ENCODE data around the gene IMPDH2. TPM values are rescaled to one million over a fixed set of nuclear protein-coding genes. Genes with fewer than 3 reads are reported as not detected.

Gene IMPDH2
- total RNA-seq, result 196 and 272 TPM in 2 replicates

DNA sequence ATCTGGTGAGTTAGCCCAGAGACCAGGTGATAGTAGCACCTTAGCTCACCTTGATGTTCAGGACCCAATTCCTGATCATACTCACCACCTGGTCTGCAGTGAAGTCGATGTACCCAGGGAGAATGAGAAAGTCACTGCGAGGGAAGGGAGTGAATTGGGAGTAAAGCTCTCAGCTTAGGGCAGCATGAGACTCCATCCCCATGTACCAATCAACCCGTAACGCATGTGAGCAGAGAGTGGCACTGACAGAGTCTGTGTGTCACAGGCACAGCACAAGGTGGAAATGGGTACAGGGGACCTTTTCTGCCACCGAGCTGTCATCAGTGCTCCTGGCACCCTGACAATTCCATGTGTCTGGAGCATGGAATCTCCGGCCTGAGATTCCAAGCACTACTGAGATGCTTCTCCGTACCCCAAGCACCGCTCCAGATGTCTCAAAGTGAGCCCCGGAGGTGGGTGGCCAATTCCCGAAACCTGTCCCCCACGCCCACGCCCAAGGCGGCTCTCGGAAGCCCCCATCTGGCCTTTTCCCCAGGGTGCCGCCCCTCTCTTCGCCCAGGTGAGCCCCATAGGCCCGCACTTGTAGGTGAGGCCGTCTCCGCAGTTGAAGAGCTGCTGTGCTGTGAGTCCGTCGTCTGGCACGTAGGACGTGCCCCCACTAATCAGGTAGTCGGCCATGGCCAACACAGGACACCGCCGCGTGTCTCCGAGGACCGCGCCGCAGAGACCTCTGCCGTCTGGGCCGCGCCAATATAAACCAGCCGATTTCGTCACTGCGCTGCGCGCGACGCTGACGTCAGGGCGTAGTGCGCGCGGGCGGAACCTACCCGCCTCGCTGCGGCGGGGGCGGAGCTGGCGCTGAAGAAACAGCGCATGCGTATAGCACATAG is at the start of gene IMPDH2:
Gene IMPDH2 (minus strand): TSS at position 726 of the 890 bp plus-strand sequence. CDS start 48 bp downstream, at position 678.

DNA sequence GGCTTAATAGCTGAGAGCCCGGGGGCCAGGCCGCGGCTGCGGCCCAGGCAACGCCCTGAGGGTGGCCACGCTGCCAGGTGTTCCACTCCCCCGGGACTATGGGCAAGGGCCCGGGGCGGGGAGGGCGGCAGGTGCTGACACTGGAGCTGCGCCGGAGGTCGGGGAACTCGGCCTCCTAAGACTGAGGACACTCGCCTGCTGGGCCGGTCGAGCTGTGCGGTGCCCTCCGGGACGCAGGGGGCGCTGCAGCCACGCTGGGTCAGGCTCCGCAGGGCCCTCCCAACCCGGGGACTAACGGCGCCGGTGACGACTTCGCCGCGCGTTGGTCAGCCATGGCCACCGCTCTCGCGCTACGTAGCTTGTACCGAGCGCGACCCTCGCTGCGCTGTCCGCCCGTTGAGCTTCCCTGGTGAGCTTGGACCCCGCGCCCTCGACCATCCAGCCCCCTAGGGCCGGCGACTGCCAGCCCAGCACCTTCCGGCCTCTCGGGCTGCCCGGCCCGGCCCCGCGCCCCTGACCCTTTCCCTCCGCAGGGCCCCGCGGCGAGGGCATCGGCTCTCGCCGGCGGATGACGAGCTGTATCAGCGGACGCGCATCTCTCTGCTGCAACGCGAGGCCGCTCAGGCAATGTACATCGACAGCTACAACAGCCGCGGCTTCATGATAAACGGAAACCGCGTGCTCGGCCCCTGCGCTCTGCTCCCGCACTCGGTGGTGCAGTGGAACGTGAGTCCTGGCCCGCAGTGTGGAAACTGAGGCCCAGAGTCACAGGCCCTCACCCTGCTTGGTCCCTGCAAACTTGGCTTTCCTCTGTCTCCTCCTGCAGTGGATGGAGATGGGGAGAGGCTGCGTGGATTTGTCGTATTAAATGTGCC is 7.1 kb downstream of the IMPDH2 start, which contains the start of gene NDUFAF3:
Gene NDUFAF3 (plus strand): TSS at position 309 of the 875 bp plus-strand sequence. CDS start 24 bp downstream, at position 333.

GRCh38 chr3:49017971-49018706 is 11.1 kb downstream of the IMPDH2 start, which contains the start of gene DALRD3:
Gene DALRD3, minus strand, starts transcription at chr3:49018580. Its CDS starts 16 bp downstream, at chr3:49018564.

GRCh38 chr3:49007068-49007770 is 22.0 kb downstream of the IMPDH2 start, which contains the start of gene WDR6:
Gene WDR6, plus strand, starts transcription at chr3:49007391. Its CDS starts 41 bp downstream, at chr3:49007432.

DNA sequence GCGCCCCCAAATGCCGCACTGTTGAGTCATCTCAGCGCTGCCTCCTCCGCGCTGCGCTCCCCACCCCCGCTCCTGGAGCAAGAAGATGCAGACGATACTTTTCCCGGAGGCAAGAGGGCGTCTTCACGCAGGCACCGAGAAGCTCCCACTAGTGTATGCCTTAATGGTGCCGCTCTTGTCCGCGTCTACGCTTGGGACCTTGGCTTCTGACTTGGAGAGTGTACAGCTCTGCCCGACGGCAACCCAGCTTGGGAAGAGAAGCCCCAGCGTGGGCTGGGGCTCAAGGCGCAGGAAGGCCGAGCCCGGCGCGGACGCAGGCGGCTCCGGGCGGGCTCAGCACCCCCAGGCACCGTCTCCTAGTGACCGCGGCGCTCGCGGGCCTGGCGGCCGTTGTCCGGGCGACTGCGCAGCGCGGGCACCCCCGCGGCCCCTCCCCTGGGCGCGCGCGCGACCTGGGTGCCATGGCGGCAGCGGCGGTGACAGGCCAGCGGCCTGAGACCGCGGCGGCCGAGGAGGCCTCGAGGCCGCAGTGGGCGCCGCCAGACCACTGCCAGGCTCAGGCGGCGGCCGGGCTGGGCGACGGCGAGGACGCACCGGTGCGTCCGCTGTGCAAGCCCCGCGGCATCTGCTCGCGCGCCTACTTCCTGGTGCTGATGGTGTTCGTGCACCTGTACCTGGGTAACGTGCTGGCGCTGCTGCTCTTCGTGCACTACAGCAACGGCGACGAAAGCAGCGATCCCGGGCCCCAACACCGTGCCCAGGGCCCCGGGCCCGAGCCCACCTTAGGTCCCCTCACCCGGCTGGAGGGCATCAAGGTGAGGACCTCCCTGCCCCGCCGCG is 39.2 kb downstream of the IMPDH2 start, which contains the start of gene P4HTM:
Gene P4HTM (plus strand): TSS at position 446 of the 840 bp plus-strand sequence. CDS start 16 bp downstream, at position 462.

Small RNA genes lying within 50 kb of the gene (small RNA-seq; reads per million reads assigned to genes)
- gene MIR191 (ENCODE audit: low replicate concordance) (25,771 reads per million, percentile 100 among the genes with 10 or more reads in this experiment), gene MIR425 (ENCODE audit: low replicate concordance) (1,169 reads per million, percentile 100 among the genes with 10 or more reads in this experiment)

Other genes starting within 250 kb of the IMPDH2 start
- gene PRKAR2A, start 181.5 kb downstream of the IMPDH2 start, total RNA-seq, result 35.5 and 73.4 TPM in 2 replicates
- gene SLC25A20, start 130.5 kb downstream of the IMPDH2 start, total RNA-seq, result 17.1 and 18.6 TPM in 2 replicates
- 91.7 and 92.5 TPM in 2 replicates for gene ARIH2, start 110.6 kb downstream of the IMPDH2 start, total RNA-seq
- gene P4HTM, start 39.2 kb downstream of the IMPDH2 start, total RNA-seq, result 24.5 and 25.9 TPM in 2 replicates
- gene WDR6, start 22.0 kb downstream of the IMPDH2 start, total RNA-seq, result 89.9 and 94.8 TPM in 2 replicates
- gene DALRD3, start 10.8 kb downstream of the IMPDH2 start, total RNA-seq, result 54.1 and 59.1 TPM in 2 replicates
- 39.4 and 56.9 TPM in 2 replicates for gene NDUFAF3, start 7.3 kb downstream of the IMPDH2 start, total RNA-seq
- gene QRICH1, start 64.7 kb upstream of the IMPDH2 start, total RNA-seq, result 139 and 158 TPM in 2 replicates
- gene QARS1, start 75.4 kb upstream of the IMPDH2 start, total RNA-seq, result 408 and 447 TPM in 2 replicates
- 44.8 and 56.7 TPM in 2 replicates for gene USP19, start 91.4 kb upstream of the IMPDH2 start, total RNA-seq
- 303 and 395 TPM in 2 replicates for gene LAMB2, start 103.7 kb upstream of the IMPDH2 start, total RNA-seq
- 28.5 and 30.0 TPM in 2 replicates for gene CCDC71, start 136.9 kb upstream of the IMPDH2 start, total RNA-seq
- 17.8 and 41.6 TPM in 2 replicates for gene KLHDC8B, start 142.2 kb upstream of the IMPDH2 start, total RNA-seq
- 1.1 and 1.3 TPM in 2 replicates for gene C3orf62, start 247.8 kb upstream of the IMPDH2 start, total RNA-seq